Ovary (tissue), 9 donors: ENCODE measurements around the gene TAF3. TPM values are rescaled to one million over a fixed set of nuclear protein-coding genes. Genes with fewer than 3 reads are reported as not detected.

ENCODE experiments used
- DNase-seq, 5 donors: peaks; one replicate each; pipeline ENCODE4 v3.0.0-alpha.2; 2019 to 2020
- H3K27ac ChIP-seq, 2 donors: fragments of 200-600 bp; one replicate each; pipeline versions ENCODE4 v1.5.1 to v1.8.0; 2019 to 2022
- H3K27me3 ChIP-seq: fragments of 200-600 bp; one replicate; pipeline ENCODE4 v1.8.0; 2022
- H3K36me3 ChIP-seq: fragments of 200-600 bp; sonication (generic); one replicate; pipeline ENCODE4 v1.5.1; 2019
- H3K4me1 ChIP-seq: one replicate; pipeline ENCODE4 v1.8.1; 2013; ENCODE audit warnings: mild to moderate bottlenecking, moderate library complexity; ENCODE audit not compliant: insufficient read depth
- H3K4me3 ChIP-seq: fragments of 200-600 bp; sonication (generic); one replicate; pipeline ENCODE4 v1.5.1; 2017
- H3K9me3 ChIP-seq, 2 donors: fragments of 200-600 bp in 1 of 2; sonication (generic) in 1 of 2; one replicate each; pipeline versions ENCODE4 v1.5.1 to v1.8.1; 2013 to 2019; ENCODE audit warnings: mild to moderate bottlenecking in 1 of 2, moderate library complexity in 1 of 2
- EP300 ChIP-seq: sonication (generic); formaldehyde crosslinking; IDR thresholded peaks from one replicate; pipeline ENCODE4 v1.6.1; 2017; ENCODE audit warnings: antibody characterized with exemption
- POLR2A ChIP-seq: fragments of 450-650 bp; IDR thresholded peaks from one replicate; pipeline ENCODE4 v1.6.1; 2017; ENCODE audit warnings: antibody characterized with exemption, mild to moderate bottlenecking, moderate library complexity
- WGBS, 3 donors: extraction: QIAGEN DNeasy Blood & Tissue Kit in 1 of 3; methylation state at CpG; one replicate each; pipeline versions ENCODE4 v1.1.5 to v1.1.7; 2013 to 2017; 5-methylcytosine and 5-hydroxymethylcytosine counted together
- intact Hi-C, 4 donors: fragments of 100-400 bp; cut with DNase I; formaldehyde crosslinking; loops; one replicate each; pipeline versions ENCODE4 v1.11.0 to v1.15.1; 2022 to 2023
- polyA plus RNA-seq, 2 donors: library from polyadenylated mRNA; stranded (reverse); fragments of 200-250 nt in 1 of 2; fragments of 350-450 nt in 1 of 2; fragmentation: Illumina TruSeq in 1 of 2; extraction: RNeasy Lipid Tissue Mini Kit (QIAGEN cat#74804) in 1 of 2; gene quantifications; one replicate each; pipeline ENCODE4 v1.2.3, GENCODE V29; 2013 to 2014
- total RNA-seq, 7 donors: library from RNA; depleted of rRNA in 2 of 7; stranded (reverse); fragments of >200 nt in 2 of 7; fragmentation: NEBNext Ultra II Directional in 3 of 7; extraction: Animal tissue kit (Norgen Biotek cat#: 25700) in 3 of 7; gene quantifications; one replicate each; pipeline versions ENCODE4 v1.1.0 to v1.2.4, GENCODE V29; 2016 to 2023
- TF ChIP-seq, protein P1 (sequence below), 3 donors: fragments of 450-650 bp in 2 of 3; fragments of 200-600 bp in 1 of 3; IDR thresholded peaks; one replicate each; pipeline versions ENCODE4 v1.5.1 to v1.8.0; 2016 to 2022; ENCODE audit warnings: antibody characterized with exemption in 3 of 3, mild to moderate bottlenecking in 1 of 3
- donor health status: DM: no; HTN: no; CAD: no; lungs with moderate emphysema.
- donor health status: DM: no; HTN: no; CAD: no.
- donor health status: Bipolar disorder and iron deficiency.
- donor health status: DM: yes; HTN: yes; CAD: no.
- donor health status: DM: no; HTN: no; CAD: no.
- donor health status: DM: yes; HTN: yes; CAD: no.

Gene TAF3
- total and polyA plus RNA-seq, 9 donors: 7.1 to 15.9 (median 11.8) TPM

DNA sequence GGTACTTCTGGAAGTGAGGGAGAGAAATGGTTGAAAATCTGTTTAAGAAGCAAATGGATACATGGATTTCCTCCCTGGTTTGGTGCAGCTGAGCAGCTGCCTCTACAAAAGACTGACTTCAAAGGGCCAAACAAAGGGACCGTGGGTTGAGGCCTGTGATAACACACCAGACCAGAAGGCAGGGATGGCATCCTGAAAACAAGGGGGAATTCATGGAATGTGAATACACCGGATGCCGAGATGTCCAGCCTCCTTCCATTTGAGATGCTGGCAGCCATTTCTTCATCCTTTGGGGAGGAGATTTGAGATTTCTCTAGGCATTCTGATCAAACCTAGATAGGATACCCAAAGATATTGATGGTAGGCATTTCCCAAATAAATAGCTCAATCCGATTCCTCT lies 36.9 kb downstream of the TAF3 start:
- Histone ChIP-seq H3K27me3 (no peaks in the 10 kb centered on the region), H3K9me3 (no peaks in the 10 kb centered on the region), H3K4me1 (peaks cover 4% of the 10 kb centered on the region), H3K27ac (no peak overlapping the region), H3K4me3 (no peak overlapping the region), H3K36me3 (no peaks in the 10 kb centered on the region)
- DNase-seq: no peak
- intact Hi-C loops: no loop called here
- WGBS, 3 donors: 77 to 86% (median 81%) methylated on average over 4 of the region's 4 CpGs
- TF ChIP-seq, protein P1, sequence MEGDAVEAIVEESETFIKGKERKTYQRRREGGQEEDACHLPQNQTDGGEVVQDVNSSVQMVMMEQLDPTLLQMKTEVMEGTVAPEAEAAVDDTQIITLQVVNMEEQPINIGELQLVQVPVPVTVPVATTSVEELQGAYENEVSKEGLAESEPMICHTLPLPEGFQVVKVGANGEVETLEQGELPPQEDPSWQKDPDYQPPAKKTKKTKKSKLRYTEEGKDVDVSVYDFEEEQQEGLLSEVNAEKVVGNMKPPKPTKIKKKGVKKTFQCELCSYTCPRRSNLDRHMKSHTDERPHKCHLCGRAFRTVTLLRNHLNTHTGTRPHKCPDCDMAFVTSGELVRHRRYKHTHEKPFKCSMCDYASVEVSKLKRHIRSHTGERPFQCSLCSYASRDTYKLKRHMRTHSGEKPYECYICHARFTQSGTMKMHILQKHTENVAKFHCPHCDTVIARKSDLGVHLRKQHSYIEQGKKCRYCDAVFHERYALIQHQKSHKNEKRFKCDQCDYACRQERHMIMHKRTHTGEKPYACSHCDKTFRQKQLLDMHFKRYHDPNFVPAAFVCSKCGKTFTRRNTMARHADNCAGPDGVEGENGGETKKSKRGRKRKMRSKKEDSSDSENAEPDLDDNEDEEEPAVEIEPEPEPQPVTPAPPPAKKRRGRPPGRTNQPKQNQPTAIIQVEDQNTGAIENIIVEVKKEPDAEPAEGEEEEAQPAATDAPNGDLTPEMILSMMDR (IDR thresholded peaks at IDR 0.05): no peak
- TF ChIP-seq POLR2A: no peak
- no peak for TF ChIP-seq EP300

DNA sequence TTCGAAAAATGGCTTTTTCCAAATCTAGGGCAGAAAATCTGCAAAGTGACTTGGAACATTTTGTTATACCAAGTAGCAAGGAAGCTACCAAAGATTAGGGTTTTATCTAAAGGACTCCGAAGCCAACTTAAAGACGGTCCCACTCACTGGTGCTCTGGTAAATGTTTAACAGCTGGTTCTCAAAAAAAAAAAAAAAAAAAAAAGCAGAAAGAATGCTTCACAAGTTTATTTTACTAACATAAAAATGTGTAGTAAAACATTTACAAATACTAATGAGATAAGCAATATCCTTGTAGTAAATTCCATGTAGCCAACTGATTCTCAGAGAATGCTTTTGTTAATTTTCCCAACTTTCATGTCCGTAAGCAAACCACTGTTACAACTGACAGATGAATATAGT lies 38.4 kb downstream of the TAF3 start:
- Histone ChIP-seq H3K9me3 (peaks cover 3 to 4% of the 10 kb centered on the region in 2 donors), H3K36me3 (no peaks in the 10 kb centered on the region), H3K4me1 (peaks cover 4% of the 10 kb centered on the region), H3K4me3 (no peak overlapping the region), H3K27ac (no peak overlapping the region), H3K27me3 (no peaks in the 10 kb centered on the region)
- DNase-seq: no peak
- TF ChIP-seq POLR2A: no peak
- TF ChIP-seq, protein P1 (IDR thresholded peaks at IDR 0.05): no peak
- no peak for TF ChIP-seq EP300
- 7 to 10% (median 10%) methylated on average over 4 of the region's 4 CpGs for WGBS, 3 donors
- intact Hi-C loops: no loop called here

DNA sequence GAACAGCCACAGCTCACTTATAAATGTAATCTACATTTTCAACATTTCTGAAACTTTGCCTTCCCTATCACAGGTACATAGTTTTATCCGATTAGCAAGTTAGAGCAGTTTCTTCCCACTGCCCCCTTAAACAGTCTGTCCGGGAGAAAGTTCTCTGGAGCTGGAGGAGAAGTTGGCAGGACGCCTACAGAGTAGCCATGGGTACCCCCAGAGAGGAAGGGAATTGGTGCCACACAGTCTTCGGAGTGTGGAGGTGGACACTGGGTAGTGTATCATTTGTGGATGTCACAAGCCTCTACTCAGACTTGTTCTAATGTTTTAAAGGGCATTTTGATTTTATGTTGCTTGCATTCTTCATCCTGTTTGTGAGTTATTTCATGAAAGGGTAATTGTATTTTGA lies 39.0 kb downstream of the TAF3 start:
- 8 to 11% (median 8%) methylated on average over 4 of the region's 4 CpGs for WGBS, 3 donors
- no peak for TF ChIP-seq EP300
- TF ChIP-seq, protein P1 (IDR thresholded peaks at IDR 0.05): no peak
- TF ChIP-seq POLR2A: no peak
- H3K27me3 ChIP-seq: no peaks in the 10 kb centered on the region
- peaks cover 4 to 5% of the 10 kb centered on the region in 2 donors for H3K9me3 ChIP-seq
- H3K4me3 ChIP-seq: no peak overlapping the region
- intact Hi-C loops: no loop called here
- DNase-seq: no peak
- peaks cover 4% of the 10 kb centered on the region for H3K4me1 ChIP-seq
- no peaks in the 10 kb centered on the region for H3K36me3 ChIP-seq
- no peak overlapping the region for H3K27ac ChIP-seq

DNA sequence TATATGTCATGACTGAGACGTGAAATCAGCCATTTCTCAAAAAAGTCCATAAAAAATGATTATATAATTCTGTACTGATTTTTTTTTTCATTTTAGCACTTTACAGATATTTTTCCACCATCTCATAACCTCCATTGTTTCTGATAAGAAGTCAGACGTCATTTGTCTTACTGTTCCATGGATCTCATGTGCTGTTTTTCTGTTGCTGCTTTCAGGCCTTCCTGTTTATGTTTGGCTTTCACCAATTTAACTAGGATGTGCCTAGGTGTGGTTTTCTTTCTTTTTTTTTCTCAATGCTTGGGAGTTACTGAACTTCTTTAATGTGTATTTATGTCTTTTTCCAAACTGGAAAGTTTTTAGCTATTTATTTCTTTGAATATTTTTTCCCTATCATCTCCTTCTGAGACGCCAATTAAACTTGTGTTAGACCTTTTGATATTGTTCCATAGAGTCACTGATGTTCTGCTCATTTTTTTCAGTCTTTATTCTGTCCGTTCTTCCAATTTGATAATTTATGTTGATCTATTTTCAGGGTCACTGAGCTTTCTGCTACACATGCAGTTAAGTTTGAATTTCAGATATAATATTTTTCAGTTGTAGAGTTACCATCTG lies 43.3 kb downstream of the TAF3 start:
- no peak for DNase-seq
- Histone ChIP-seq H3K4me1 (peaks cover 2% of the 10 kb centered on the region), H3K27me3 (no peaks in the 10 kb centered on the region), H3K36me3 (no peaks in the 10 kb centered on the region), H3K4me3 (no peak overlapping the region), H3K27ac (no peak overlapping the region), H3K9me3 (peaks cover 4 to 5% of the 10 kb centered on the region in 2 donors)
- 70 to 85% (median 72%) methylated on average over 4 of the region's 4 CpGs for WGBS, 3 donors
- no peak for TF ChIP-seq POLR2A
- TF ChIP-seq, protein P1 (IDR thresholded peaks at IDR 0.05): no peak
- TF ChIP-seq EP300: no peak
- intact Hi-C loops: loop anchor here in 1 of 4 donors (10.0 kb wide), 1 partner anchor 913 kb away; no protein-coding TSS in a partner anchor
